ENCODE results near the gene AGPAT3.

GRCh38 chr21:43937891-43938309 is 72.9 kb downstream of the AGPAT3 start:
- TF ChIP-seq CTCF (IDR thresholded peaks at IDR 0.05) (no peak), EP300 (IDR thresholded peaks at IDR 0.05) (no peak), POLR2A (IDR thresholded peaks at IDR 0.05) (no peak)

All from suprapubic skin (tissue), 3 donors.